HG03064 (cell line): Measurements from ENCODE around the gene COPS6.
A peak's percentile ranks its signal among the peaks of the same experiment; 100 is the strongest.

Experiments used
- ATAC-seq: cut with Tn5 transposase; IDR thresholded peaks from one replicate; pipeline ENCODE4 v1.9.1; 2021; ENCODE audit warnings: low read depth; ENCODE audit not compliant: unreplicated experiment

The COPS6 gene

GRCh38 chr7:100088621-100089457, at the start of gene COPS6:
TSS of gene COPS6 (plus strand) at chr7:100088969. CDS start at chr7:100088991, 22 bp downstream.
- ATAC-seq: no peak

- ATAC-seq: no peak
Observed at GRCh38 chr7:100040575-100040974, 48.2 kb upstream of the COPS6 start.

- no peak for ATAC-seq
Observed at GRCh38 chr7:100044718-100045117, 44.1 kb upstream of the COPS6 start.

GRCh38 chr7:100048680-100049079, 40.1 kb upstream of the COPS6 start:
- ATAC-seq: no peak

- peak; percentile 72 for ATAC-seq
Observed at GRCh38 chr7:100049441-100050291, 39.1 kb upstream of the COPS6 start, which contains the start of gene ZSCAN21. TSS of gene ZSCAN21 (plus strand) at chr7:100049774. CDS start at chr7:100057007, 7,233 bp downstream.

GRCh38 chr7:100051611-100052010, 37.2 kb upstream of the COPS6 start:
- ATAC-seq: no peak

GRCh38 chr7:100053215-100053614, 35.6 kb upstream of the COPS6 start:
- ATAC-seq: no peak

GRCh38 chr7:100057006-100057405, 31.8 kb upstream of the COPS6 start:
- ATAC-seq: no peak

GRCh38 chr7:100059251-100059739, 29.5 kb upstream of the COPS6 start:
- no peak for ATAC-seq

- no peak for ATAC-seq
Observed at GRCh38 chr7:100061518-100062193, 27.1 kb upstream of the COPS6 start.

- no peak for ATAC-seq
Observed at GRCh38 chr7:100063376-100063775, 25.4 kb upstream of the COPS6 start.

- no peak for ATAC-seq
Observed at GRCh38 chr7:100064162-100064561, 24.6 kb upstream of the COPS6 start.

GRCh38 chr7:100065452-100066186, 23.1 kb upstream of the COPS6 start:
- no peak for ATAC-seq

- ATAC-seq: no peak
Observed at GRCh38 chr7:100066953-100067352, 21.8 kb upstream of the COPS6 start.

GRCh38 chr7:100069991-100070390, 18.8 kb upstream of the COPS6 start:
- ATAC-seq: no peak

- no peak for ATAC-seq
Observed at GRCh38 chr7:100071018-100071723, 17.6 kb upstream of the COPS6 start.

GRCh38 chr7:100072462-100072861, 16.3 kb upstream of the COPS6 start:
- no peak for ATAC-seq

GRCh38 chr7:100074841-100075240, 13.9 kb upstream of the COPS6 start:
- no peak for ATAC-seq

- no peak for ATAC-seq
Observed at GRCh38 chr7:100075418-100075817, 13.4 kb upstream of the COPS6 start.
